Heart right ventricle (tissue), 16 donors: Measurements from ENCODE around the gene GLI1. TPM values are rescaled to one million over a fixed set of nuclear protein-coding genes. Genes with fewer than 3 reads are reported as not detected.

Experiments used
- ATAC-seq, 8 donors: fragments of 200-7000 bp; cut with Tn5 transposase; one replicate each; pipeline ENCODE4 v1.9.1; 2020; ENCODE audit warnings: mild to moderate bottlenecking in 8 of 8, moderate library complexity in 8 of 8, moderate number of reproducible peaks in 1 of 8
- DNase-seq, 2 donors: peaks; one replicate each; pipeline ENCODE4 v3.0.0-alpha.2; 2020
- H3K27ac ChIP-seq, 10 donors: fragments of 200-600 bp; sonication (generic) in 2 of 10; one replicate each; pipeline versions ENCODE4 v1.5.0 to v1.8.0; 2020 to 2022; ENCODE audit warnings: mild to moderate bottlenecking in 3 of 10
- H3K27me3 ChIP-seq, 7 donors: fragments of 200-600 bp; one replicate each; pipeline ENCODE4 v1.8.0; 2021 to 2022; ENCODE audit warnings: mild to moderate bottlenecking in 2 of 7
- H3K36me3 ChIP-seq, 9 donors: fragments of 200-600 bp; sonication (generic) in 1 of 9; one replicate each; pipeline versions ENCODE4 v1.5.0 to v1.8.0; 2020 to 2022; ENCODE audit warnings: mild to moderate bottlenecking in 2 of 9
- H3K4me1 ChIP-seq, 9 donors: fragments of 200-600 bp; sonication (generic) in 1 of 9; one replicate each; pipeline versions ENCODE4 v1.5.0 to v1.8.0; 2020 to 2022; ENCODE audit warnings: mild to moderate bottlenecking in 4 of 9
- H3K4me3 ChIP-seq, 10 donors: fragments of 200-600 bp; sonication (generic) in 2 of 10; one replicate each; pipeline versions ENCODE4 v1.5.0 to v1.8.0; 2020 to 2022; ENCODE audit warnings: mild to moderate bottlenecking in 7 of 10, moderate library complexity in 2 of 10
- H3K9me3 ChIP-seq, 11 donors: fragments of 200-600 bp in 10 of 11; sonication (generic) in 2 of 11; one replicate each; pipeline versions ENCODE4 v1.5.0 to v1.8.0; 2013 to 2022; ENCODE audit warnings: mild to moderate bottlenecking in 2 of 11, control low read depth in 1 of 11, moderate library complexity in 1 of 11
- WGBS, 2 donors: extraction: QIAGEN DNeasy Blood & Tissue Kit; methylation state at CpG; one replicate each; pipeline ENCODE4 v1.1.7; 2013; ENCODE audit warnings: inconsistent platforms in 1 of 2; 5-methylcytosine and 5-hydroxymethylcytosine counted together
- intact Hi-C, 10 donors: fragments of 100-400 bp; cut with DNase I; formaldehyde crosslinking; loops; one replicate each; pipeline versions ENCODE4 v1.11.1 to v1.14.2; 2022
- polyA plus RNA-seq, 2 donors: library from polyadenylated mRNA; stranded (reverse); fragments of 200-250 nt; gene quantifications; one replicate each; pipeline ENCODE4 v1.2.3, GENCODE V29; 2013
- total RNA-seq, 10 donors: library from RNA; stranded (reverse); fragmentation: NEBNext Ultra II Directional in 3 of 10; extraction: Animal tissue kit (Norgen Biotek cat#: 25700) in 3 of 10; gene quantifications; one replicate each; pipeline versions ENCODE4 v1.2.1 to v1.2.4, GENCODE V29; 2021 to 2023
- TF ChIP-seq, protein P1 (sequence below), 9 donors: fragments of 200-600 bp; sonication (generic) in 2 of 9; IDR thresholded peaks; one replicate each; pipeline versions ENCODE4 v1.5.0 to v1.8.0; 2021 to 2022; ENCODE audit warnings: antibody characterized with exemption in 9 of 9, mild to moderate bottlenecking in 5 of 9, moderate library complexity in 1 of 9
- donor health status: Arrhythmogenic right ventricular cardiomyopathy.
- donor health status: ischemic (EF 13 %, LVEDD 7.1; RV severe dilation, severe dysfunction).
- donor health status: healthy with polysubstance abuse.
- donor health status: DM: no; HTN: yes; CAD: no.
- donor health status: DM: no; HTN: no; CAD: no.
- donor health status: ischemic (EF 25% LVEDD 6.9; RV normal size, moderate dysfunction).
- donor health status: ischemic (EF 25% LVEDD 5.7; RV mildly dilated, moderate dysfunction).
- donor health status: healthy.
- donor health status: DM: yes; HTN: yes; CAD: no.
- donor health status: Ischemic cardiomyopathy.
- donor health status: ischemic (EF 35%, LVEDD 5.7; RV mildly dilated, moderate dysfunction).
- donor health status: nonischemic (EF 11% LVEDD 7.7; RV severe dilation, severe dysfunction).
- donor health status: DM: yes; HTN: yes; CAD: no.
- donor health status: PGD.
- donor health status: ischemic (EF 29% LVEDD 5.4; RV normal size, mild dysfunction).
- donor health status: nonischemic (EF 23%, LVEDD 6.1; RV moderate dilation, normal function).

Gene GLI1
- total and polyA plus RNA-seq, 12 donors: 0.12 to 1.2 (median 0.59) TPM

DNA sequence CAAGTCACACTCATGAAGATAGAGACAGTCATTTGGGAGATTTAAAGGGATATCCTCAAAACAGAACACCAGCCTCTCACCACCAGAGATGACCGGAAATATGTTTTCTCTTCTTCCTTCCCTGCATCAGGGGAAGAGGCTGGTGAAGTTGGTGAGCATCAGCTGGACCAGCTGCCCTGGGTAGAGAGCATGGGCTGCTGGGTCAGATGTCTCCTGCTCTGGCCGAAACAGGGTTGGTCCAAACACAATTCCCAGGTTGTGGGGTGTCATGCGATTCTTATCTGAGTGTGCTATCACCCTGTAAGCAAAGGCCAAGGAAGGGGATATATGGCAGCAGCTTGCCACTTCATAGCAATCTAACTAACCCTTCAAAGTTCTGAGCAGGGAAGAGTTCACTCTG, 12.8 kb downstream of the GLI1 start:
- H3K27me3 ChIP-seq: peaks cover 9 to 78% (median 67%) of the 10 kb centered on the region in 7 donors
- DNase-seq: no peak
- no peak overlapping the region for H3K27ac ChIP-seq
- 81 to 82% methylated on average over 3 of the region's 3 CpGs for WGBS, 2 donors
- intact Hi-C loops: no loop called here
- TF ChIP-seq, protein P1, sequence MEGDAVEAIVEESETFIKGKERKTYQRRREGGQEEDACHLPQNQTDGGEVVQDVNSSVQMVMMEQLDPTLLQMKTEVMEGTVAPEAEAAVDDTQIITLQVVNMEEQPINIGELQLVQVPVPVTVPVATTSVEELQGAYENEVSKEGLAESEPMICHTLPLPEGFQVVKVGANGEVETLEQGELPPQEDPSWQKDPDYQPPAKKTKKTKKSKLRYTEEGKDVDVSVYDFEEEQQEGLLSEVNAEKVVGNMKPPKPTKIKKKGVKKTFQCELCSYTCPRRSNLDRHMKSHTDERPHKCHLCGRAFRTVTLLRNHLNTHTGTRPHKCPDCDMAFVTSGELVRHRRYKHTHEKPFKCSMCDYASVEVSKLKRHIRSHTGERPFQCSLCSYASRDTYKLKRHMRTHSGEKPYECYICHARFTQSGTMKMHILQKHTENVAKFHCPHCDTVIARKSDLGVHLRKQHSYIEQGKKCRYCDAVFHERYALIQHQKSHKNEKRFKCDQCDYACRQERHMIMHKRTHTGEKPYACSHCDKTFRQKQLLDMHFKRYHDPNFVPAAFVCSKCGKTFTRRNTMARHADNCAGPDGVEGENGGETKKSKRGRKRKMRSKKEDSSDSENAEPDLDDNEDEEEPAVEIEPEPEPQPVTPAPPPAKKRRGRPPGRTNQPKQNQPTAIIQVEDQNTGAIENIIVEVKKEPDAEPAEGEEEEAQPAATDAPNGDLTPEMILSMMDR (IDR thresholded peaks at IDR 0.05): no peak
- no peak for ATAC-seq
- peaks cover 0 to 36% (median 16%) of the 10 kb centered on the region in 9 donors for H3K4me1 ChIP-seq
- H3K9me3 ChIP-seq: no peaks in the 10 kb centered on the region
- H3K4me3 ChIP-seq: no peak overlapping the region
- peaks cover 0 to 65% (median 0%) of the 10 kb centered on the region in 9 donors for H3K36me3 ChIP-seq

DNA sequence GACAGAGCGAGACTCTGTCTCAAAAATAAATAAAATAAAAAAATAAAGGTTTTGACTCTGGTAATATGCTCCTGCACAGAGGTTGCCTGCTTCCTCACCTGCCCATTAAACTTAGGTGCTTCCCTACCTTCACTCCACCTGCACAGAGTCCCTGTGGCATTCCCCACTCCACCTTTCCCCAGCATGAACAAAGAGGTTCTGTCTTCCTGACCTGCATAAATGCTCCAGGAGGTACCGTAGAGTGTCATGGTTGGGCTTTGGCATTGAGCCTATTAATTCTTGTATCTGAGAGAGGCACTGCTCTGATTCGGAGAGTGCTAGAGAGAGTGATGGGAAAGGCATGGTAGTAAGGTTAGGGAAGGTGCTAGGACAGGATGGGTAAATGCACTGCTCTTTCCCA, 13.8 kb downstream of the GLI1 start:
- ATAC-seq (no peak), DNase-seq (no peak)
- TF ChIP-seq, protein P1 (IDR thresholded peaks at IDR 0.05): no peak
- whole genome bisulfite sequencing, 2 donors: 32 to 39% methylated on average over 3 of the region's 3 CpGs
- H3K9me3 ChIP-seq: no peaks in the 10 kb centered on the region
- peaks cover 9 to 78% (median 66%) of the 10 kb centered on the region in 7 donors for H3K27me3 ChIP-seq
- peaks cover 0 to 65% (median 0%) of the 10 kb centered on the region in 9 donors for H3K36me3 ChIP-seq
- no peak overlapping the region for H3K4me3 ChIP-seq
- intact Hi-C loops: no loop called here
- H3K27ac ChIP-seq: no peak overlapping the region
- peaks cover 0 to 42% (median 16%) of the 10 kb centered on the region in 9 donors for H3K4me1 ChIP-seq

DNA sequence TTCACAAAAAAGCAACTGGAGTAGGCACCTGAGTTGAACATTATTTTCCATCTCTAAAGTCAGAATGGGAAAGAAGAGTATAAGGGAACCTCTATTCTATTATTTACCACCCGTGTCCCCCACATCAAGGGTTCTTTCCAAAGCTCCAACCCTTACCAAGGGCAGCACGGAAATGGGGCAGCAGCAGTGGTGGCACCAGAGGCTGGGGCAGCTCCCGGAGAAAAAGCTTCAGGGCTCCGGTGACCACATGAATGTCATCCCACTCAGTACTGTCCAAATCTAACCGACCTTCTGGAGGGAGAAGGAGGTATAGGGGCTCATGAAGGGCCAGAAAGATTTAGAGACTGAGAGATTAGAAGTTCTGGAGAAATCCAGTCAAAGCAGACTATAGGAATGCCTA, 14.3 kb downstream of the GLI1 start:
- H3K27me3 ChIP-seq: peaks cover 9 to 78% (median 62%) of the 10 kb centered on the region in 7 donors
- ATAC-seq: no peak
- TF ChIP-seq, protein P1 (IDR thresholded peaks at IDR 0.05): no peak

DNA sequence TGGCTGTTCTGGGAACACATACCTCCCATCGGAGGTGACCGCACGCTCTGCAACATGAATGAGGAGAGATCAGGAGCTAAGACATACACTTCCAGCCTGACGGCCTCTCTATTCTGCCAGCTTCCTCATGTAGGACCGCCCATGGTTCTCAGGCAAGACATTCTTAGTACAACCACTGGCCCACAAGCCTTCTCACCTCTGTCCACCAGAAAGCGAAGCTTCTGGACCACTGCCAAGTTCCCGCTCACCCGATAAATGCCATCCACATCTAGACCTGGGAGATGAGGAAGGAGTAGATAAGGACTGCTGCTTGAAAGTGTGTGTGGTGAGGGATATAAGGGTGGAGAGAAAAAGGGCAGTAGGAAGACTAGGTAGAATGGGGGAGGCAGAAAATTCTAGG, 14.8 kb downstream of the GLI1 start:
- 65 to 69% methylated on average over 8 of the region's 8 CpGs for WGBS, 2 donors
- peaks cover 0 to 55% (median 0%) of the 10 kb centered on the region in 9 donors for H3K36me3 ChIP-seq
- ATAC-seq (no peak), DNase-seq (no peak)
- H3K4me3 ChIP-seq: no peak overlapping the region
- intact Hi-C loops: no loop called here
- no peak overlapping the region for H3K27ac ChIP-seq
- H3K27me3 ChIP-seq: peaks cover 9 to 83% (median 62%) of the 10 kb centered on the region in 7 donors
- H3K9me3 ChIP-seq: no peaks in the 10 kb centered on the region
- TF ChIP-seq, protein P1 (IDR thresholded peaks at IDR 0.05): no peak
- peaks cover 0 to 53% (median 16%) of the 10 kb centered on the region in 9 donors for H3K4me1 ChIP-seq

More for the DNA sequence above, 14.3 kb downstream of the GLI1 start:
- H3K9me3 ChIP-seq: no peaks in the 10 kb centered on the region
- WGBS, 2 donors: 86 to 92% methylated on average over 5 of the region's 5 CpGs
- H3K27ac ChIP-seq: no peak overlapping the region
- no peak for DNase-seq
- peaks cover 0 to 61% (median 0%) of the 10 kb centered on the region in 9 donors for H3K36me3 ChIP-seq
- intact Hi-C loops: no loop called here
- no peak overlapping the region for H3K4me3 ChIP-seq
- H3K4me1 ChIP-seq: peaks cover 0 to 47% (median 16%) of the 10 kb centered on the region in 9 donors
